Liver (tissue), 9 donors: ENCODE data around the gene SERPINE1. TPM values are rescaled to one million over a fixed set of nuclear protein-coding genes. Genes with fewer than 3 reads are reported as not detected.

Experiments used
- DNase-seq: peaks from one replicate; pipeline ENCODE4 v3.0.0-alpha.2; 2017; ENCODE audit warnings: low spot score
- H3K27ac ChIP-seq, 2 donors: one replicate each; pipeline ENCODE4 v1.7.0; 2013; ENCODE audit warnings: inconsistent platforms in 2 of 2, low read length in 2 of 2, control low read depth in 1 of 2, low read depth in 1 of 2, mild to moderate bottlenecking in 1 of 2
- H3K27me3 ChIP-seq, 4 donors: one replicate each; pipeline versions ENCODE4 v1.6.1 to v1.7.0; 2013; ENCODE audit warnings: low read length in 3 of 4, inconsistent platforms in 1 of 4, mild to moderate bottlenecking in 1 of 4, moderate library complexity in 1 of 4; ENCODE audit not compliant: control insufficient read depth in 4 of 4, insufficient read depth in 4 of 4
- H3K36me3 ChIP-seq, 4 donors: one replicate each; pipeline versions ENCODE4 v1.6.1 to v1.7.0; 2013; ENCODE audit warnings: low read length in 3 of 4, mild to moderate bottlenecking in 3 of 4, low read depth in 1 of 4, moderate library complexity in 1 of 4; ENCODE audit not compliant: control insufficient read depth in 4 of 4, insufficient read depth in 3 of 4
- H3K4me1 ChIP-seq, 4 donors: one replicate each; pipeline versions ENCODE4 v1.6.1 to v1.7.0; 2013; ENCODE audit warnings: low read length in 3 of 4, mild to moderate bottlenecking in 3 of 4, moderate library complexity in 1 of 4; ENCODE audit not compliant: control insufficient read depth in 4 of 4, insufficient read depth in 4 of 4
- H3K4me3 ChIP-seq, 3 donors: one replicate each; pipeline versions ENCODE4 v1.6.1 to v1.7.0; 2013; ENCODE audit warnings: low read length in 3 of 3, control low read depth in 1 of 3, low read depth in 1 of 3, mild to moderate bottlenecking in 1 of 3
- H3K9ac ChIP-seq, 2 donors: one replicate each; pipeline ENCODE4 v1.7.0; 2013; ENCODE audit warnings: low read length in 2 of 2, mild to moderate bottlenecking in 2 of 2, moderate library complexity in 2 of 2, control low read depth in 1 of 2, low read depth in 1 of 2
- H3K9me3 ChIP-seq, 4 donors: one replicate each; pipeline versions ENCODE4 v1.6.1 to v1.7.0; 2013; ENCODE audit warnings: low read length in 3 of 4; ENCODE audit not compliant: control insufficient read depth in 4 of 4
- CTCF ChIP-seq: fragments of 150-350 bp; IDR thresholded peaks from 2 replicates; pipeline ENCODE4 v1.5.1; 2017; ENCODE audit warnings: improper control_type of control experiment, low read depth, low read length; ENCODE audit not compliant: missing input control
- FOXA1 ChIP-seq: IDR thresholded peaks from 2 replicates; pipeline ENCODE4 v1.6.1; 2016; ENCODE audit warnings: antibody characterized with exemption
- FOXA2 ChIP-seq: IDR thresholded peaks from 2 replicates; pipeline ENCODE4 v1.6.1; 2016; ENCODE audit warnings: antibody characterized with exemption
- HNF4A ChIP-seq, 2 donors: conservative IDR thresholded peaks; 2 replicates each; pipeline ENCODE4 v1.6.1; 2016; ENCODE audit warnings: antibody characterized with exemption in 2 of 2, mild to moderate bottlenecking in 2 of 2
- NR2F2 ChIP-seq: IDR thresholded peaks from 2 replicates; pipeline ENCODE4 v1.6.1; 2016; ENCODE audit warnings: antibody characterized with exemption
- RAD21 ChIP-seq, 2 donors: IDR thresholded peaks; 2 replicates each; pipeline ENCODE4 v1.6.1; 2016; ENCODE audit warnings: antibody characterized with exemption in 2 of 2, mild to moderate bottlenecking in 2 of 2
- RXRA ChIP-seq, 2 donors: IDR thresholded peaks; 2 replicates each; pipeline ENCODE4 v1.6.1; 2017 to 2018; ENCODE audit warnings: antibody characterized with exemption in 2 of 2, mild to moderate bottlenecking in 1 of 2
- SP1 ChIP-seq: IDR thresholded peaks from 2 replicates; pipeline ENCODE4 v1.6.1; 2018; ENCODE audit warnings: antibody characterized with exemption, mild to moderate bottlenecking
- WGBS: extraction: QIAGEN DNeasy Blood & Tissue Kit; methylation state at CpG from one replicate; pipeline ENCODE4 v1.1.7; 2013; 5-methylcytosine and 5-hydroxymethylcytosine counted together
- polyA plus RNA-seq, 2 donors: library from polyadenylated mRNA; stranded (reverse) in 1 of 2; unstranded in 1 of 2; fragments of 200-250 nt in 1 of 2; fragments of >200 nt in 1 of 2; fragmentation: Nextera tagmentation in 1 of 2; extraction: Ambion mirVana in 1 of 2; gene quantifications; one replicate each; pipeline versions ENCODE4 v1.2.1 to v1.2.3, GENCODE V29; 2013 to 2015
- total RNA-seq, 2 donors: library from RNA; depleted of rRNA; stranded (reverse); fragments of >200 nt; gene quantifications; one replicate each; pipeline ENCODE4 v1.2.3, GENCODE V29; 2014
- TF ChIP-seq, protein P1 (sequence below): IDR thresholded peaks from 2 replicates; pipeline ENCODE4 v1.6.1; 2016; ENCODE audit warnings: antibody characterized with exemption
- donor health status: healthy.
- donor health status: healthy.
- donor health status: healthy.
- donor health status: healthy.
- donor health status: healthy.

SERPINE1 gene
- total and polyA plus RNA-seq, 4 donors: 0.93 to 18.6 (median 8.0) TPM

DNA sequence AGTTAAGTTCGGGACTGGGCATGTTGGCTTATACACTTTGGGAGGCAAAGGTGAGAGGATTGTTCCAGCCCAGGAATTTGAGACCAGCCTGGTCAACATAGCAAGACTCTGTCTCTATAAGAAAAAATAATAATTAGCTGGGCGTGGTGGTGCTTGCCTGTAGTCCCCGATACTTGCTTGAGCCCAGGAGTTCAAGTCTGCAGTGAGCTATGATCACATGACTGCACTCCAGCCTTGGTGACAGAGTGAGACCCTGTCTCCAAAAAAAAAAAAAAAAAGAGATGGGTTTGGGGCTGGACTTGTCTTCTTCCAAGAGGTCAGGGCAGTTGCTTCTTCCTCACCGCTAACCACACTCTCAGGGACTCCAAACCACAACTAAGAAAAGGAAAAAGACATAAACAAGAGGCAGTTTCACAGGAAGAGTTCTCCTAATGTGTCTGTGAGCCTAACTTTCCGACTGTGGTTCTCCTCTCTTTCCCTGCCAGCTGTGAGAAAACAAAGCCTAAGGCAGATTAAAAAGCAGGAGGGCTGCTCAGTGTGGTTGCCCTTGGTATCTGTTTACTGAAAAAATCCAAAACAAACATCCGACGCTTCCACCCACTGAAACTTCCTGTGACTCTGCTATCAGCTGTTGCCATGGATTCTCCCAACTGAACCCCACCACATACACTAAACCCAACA lies 2.4 kb upstream of the SERPINE1 start (continued):
- TF ChIP-seq CTCF: no peak

DNA sequence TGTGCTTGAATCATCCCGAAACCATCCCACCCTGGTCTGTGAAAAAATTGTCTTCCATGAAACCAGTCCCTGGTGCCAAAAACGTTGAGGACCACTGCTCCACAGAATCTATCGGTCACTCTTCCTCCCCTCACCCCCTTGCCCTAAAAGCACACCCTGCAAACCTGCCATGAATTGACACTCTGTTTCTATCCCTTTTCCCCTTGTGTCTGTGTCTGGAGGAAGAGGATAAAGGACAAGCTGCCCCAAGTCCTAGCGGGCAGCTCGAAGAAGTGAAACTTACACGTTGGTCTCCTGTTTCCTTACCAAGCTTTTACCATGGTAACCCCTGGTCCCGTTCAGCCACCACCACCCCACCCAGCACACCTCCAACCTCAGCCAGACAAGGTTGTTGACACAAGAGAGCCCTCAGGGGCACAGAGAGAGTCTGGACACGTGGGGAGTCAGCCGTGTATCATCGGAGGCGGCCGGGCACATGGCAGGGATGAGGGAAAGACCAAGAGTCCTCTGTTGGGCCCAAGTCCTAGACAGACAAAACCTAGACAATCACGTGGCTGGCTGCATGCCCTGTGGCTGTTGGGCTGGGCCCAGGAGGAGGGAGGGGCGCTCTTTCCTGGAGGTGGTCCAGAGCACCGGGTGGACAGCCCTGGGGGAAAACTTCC lies 784 bp upstream of the SERPINE1 start:
- Histone ChIP-seq H3K36me3 (peaks cover 0 to 12% (median 6%) of the 10 kb centered on the region in 4 donors), H3K9me3 (no peaks in the 10 kb centered on the region), H3K9ac (no peak overlapping the region), H3K27ac (peak overlapping the region; percentile 83 to 96), H3K4me3 (no peak overlapping the region), H3K27me3 (no peaks in the 10 kb centered on the region), H3K4me1 (peaks cover 21 to 51% (median 31%) of the 10 kb centered on the region in 4 donors)
- TF ChIP-seq NR2F2: no peak
- TF ChIP-seq FOXA2: peak; percentile 91
- TF ChIP-seq, protein P1, sequence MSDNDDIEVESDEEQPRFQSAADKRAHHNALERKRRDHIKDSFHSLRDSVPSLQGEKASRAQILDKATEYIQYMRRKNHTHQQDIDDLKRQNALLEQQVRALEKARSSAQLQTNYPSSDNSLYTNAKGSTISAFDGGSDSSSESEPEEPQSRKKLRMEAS: peak; percentile 88
- TF ChIP-seq CTCF: no peak
- TF ChIP-seq FOXA1: peak; percentile 86
- no peak for TF ChIP-seq RAD21 (IDR thresholded peaks at IDR 0.05)
- TF ChIP-seq HNF4A (conservative IDR thresholded peaks at IDR 0.05): peak in 1 of 2 donors; percentile 72
- no peak for TF ChIP-seq RXRA (IDR thresholded peaks at IDR 0.05)
- 21% methylated on average over 15 of the region's 15 CpGs for WGBS
- peak; percentile 53 for DNase-seq

- Histone ChIP-seq H3K9me3 (no peaks in the 10 kb centered on the region), H3K27me3 (no peaks in the 10 kb centered on the region), H3K27ac (peak overlapping the region; percentile 83 to 96), H3K4me3 (peak overlapping the region; percentile 45 to 50 (median 47)), H3K4me1 (peaks cover 19 to 50% (median 28%) of the 10 kb centered on the region in 4 donors), H3K36me3 (peaks cover 0 to 17% (median 12%) of the 10 kb centered on the region in 4 donors), H3K9ac (peak overlapping the region in 1 of 2 donors; percentile 88)
- no peak for DNase-seq
- no peak for TF ChIP-seq CTCF
- no peak for TF ChIP-seq SP1
- 81% methylated on average over 3 of the region's 3 CpGs for WGBS
These were observed 646 bp downstream of the SERPINE1 start for GRCh38 chr7:101127460-101128039.
